GM23338 (cell line): ENCODE data around the gene NXF1. TPM values are rescaled to one million over a fixed set of nuclear protein-coding genes. Genes with fewer than 3 reads are reported as not detected.

Experiments
- ATAC-seq: fragments of 200-7000 bp; cut with Tn5 transposase; 3 replicates; pipeline ENCODE4 v1.9.1; 2020
- DNase-seq: peaks from one replicate; pipeline ENCODE4 v3.0.0-alpha.2; 2015; ENCODE audit warnings: low spot score
- H2AFZ ChIP-seq: fragments of 200-600 bp; sonication (generic); 2 replicates; pipeline ENCODE4 v1.8.0; 2016; ENCODE audit warnings: antibody characterized with exemption, mild to moderate bottlenecking, moderate library complexity
- H3F3A ChIP-seq: fragments of 200-600 bp; sonication (generic); replicated peaks from 2 replicates; pipeline ENCODE4 v1.8.0; 2017; ENCODE audit warnings: antibody characterized with exemption, mixed run types, low read depth
- H3K27ac ChIP-seq: fragments of 200-600 bp; sonication (generic); 2 replicates; pipeline ENCODE4 v1.6.1; 2016; ENCODE audit warnings: low read depth
- H3K27me3 ChIP-seq: fragments of 200-600 bp; sonication (generic); 2 replicates; pipeline ENCODE4 v1.8.0; 2016; ENCODE audit warnings: mild to moderate bottlenecking, mixed run types, moderate library complexity; ENCODE audit not compliant: insufficient read depth
- H3K36me3 ChIP-seq: fragments of 200-600 bp; sonication (generic); 2 replicates; pipeline ENCODE4 v1.8.0; 2016; ENCODE audit warnings: mild to moderate bottlenecking; ENCODE audit not compliant: insufficient read depth
- H3K4me1 ChIP-seq: fragments of 200-600 bp; sonication (generic); 2 replicates; pipeline ENCODE4 v1.8.0; 2016; ENCODE audit warnings: mild to moderate bottlenecking, moderate library complexity; ENCODE audit not compliant: insufficient read depth
- H3K4me2 ChIP-seq: fragments of 200-600 bp; sonication (generic); 2 replicates; pipeline ENCODE4 v1.7.1; 2017; ENCODE audit warnings: mixed run types
- H3K4me3 ChIP-seq: fragments of 200-600 bp; sonication (generic); 2 replicates; pipeline ENCODE4 v1.6.1; 2016; ENCODE audit warnings: mixed run types
- H3K79me2 ChIP-seq: fragments of 200-600 bp; sonication (generic); replicated peaks from 2 replicates; pipeline ENCODE4 v1.8.0; 2017; ENCODE audit warnings: mild to moderate bottlenecking; ENCODE audit not compliant: insufficient read depth
- H3K9me2 ChIP-seq: fragments of 200-600 bp; sonication (generic); 2 replicates; pipeline ENCODE4 v1.8.0; 2017; ENCODE audit not compliant: insufficient read depth
- H4K20me1 ChIP-seq: fragments of 200-600 bp; sonication (generic); replicated peaks from 2 replicates; pipeline ENCODE4 v1.8.0; 2017; ENCODE audit warnings: mild to moderate bottlenecking; ENCODE audit not compliant: insufficient read depth
- H3K27ac Mint-ChIP-seq: 2 replicates; pipeline ENCODE4 v1.8.0; 2020; ENCODE audit warnings: inconsistent platforms, mild to moderate bottlenecking, moderate library complexity, mixed read lengths
- H3K27me3 Mint-ChIP-seq: 3 replicates; pipeline ENCODE4 v1.8.0; 2022; ENCODE audit warnings: low read depth, mild to moderate bottlenecking, moderate library complexity, mixed read lengths, inconsistent platforms; ENCODE audit not compliant: insufficient read depth, poor library complexity
- H3K36me3 Mint-ChIP-seq: 3 replicates; pipeline ENCODE4 v1.8.0; 2021; ENCODE audit warnings: low read depth, mild to moderate bottlenecking, inconsistent platforms, moderate library complexity, mixed read lengths
- H3K4me1 Mint-ChIP-seq: 3 replicates; pipeline ENCODE4 v1.8.0; 2020; ENCODE audit warnings: mild to moderate bottlenecking, inconsistent platforms, mixed read lengths
- H3K4me3 Mint-ChIP-seq: 3 replicates; pipeline ENCODE4 v1.8.0; 2021; ENCODE audit warnings: moderate library complexity, mild to moderate bottlenecking, inconsistent platforms, mixed read lengths
- H3K9me3 Mint-ChIP-seq: 3 replicates; pipeline ENCODE4 v1.8.0; 2020; ENCODE audit warnings: moderate library complexity, mild to moderate bottlenecking, inconsistent platforms, mixed read lengths
- CTCF ChIP-seq, 2 experiments: fragments of 200-600 bp in 1 of 2; sonication (generic) in 1 of 2; conservative IDR thresholded peaks; 2 replicates each; pipeline versions ENCODE4 v1.5.1 to v1.6.1; 2016 to 2017; ENCODE audit warnings: antibody characterized with exemption in 2 of 2, low read depth in 2 of 2, mild to moderate bottlenecking in 2 of 2, moderate library complexity in 1 of 2
- ETS1 ChIP-seq: IDR thresholded peaks from 2 replicates; pipeline ENCODE4 v1.6.1; 2016; ENCODE audit warnings: antibody characterized with exemption
- EZH2 ChIP-seq: fragments of 200-600 bp; sonication (generic); IDR thresholded peaks from one replicate; pipeline ENCODE4 v1.8.0; 2017; ENCODE audit warnings: antibody characterized with exemption, mild to moderate bottlenecking, low read depth; ENCODE audit not compliant: unreplicated experiment
- JUNB ChIP-seq: IDR thresholded peaks from one replicate; pipeline ENCODE4 v1.6.1; 2016; ENCODE audit warnings: antibody characterized with exemption; ENCODE audit not compliant: unreplicated experiment
- POLR2AphosphoS5 ChIP-seq: IDR thresholded peaks from 2 replicates; pipeline ENCODE4 v1.6.1; 2016; ENCODE audit warnings: antibody characterized with exemption, low read depth
- REST ChIP-seq: IDR thresholded peaks from one replicate; pipeline ENCODE4 v1.6.1; 2018; ENCODE audit warnings: antibody characterized with exemption; ENCODE audit not compliant: unreplicated experiment
- STAT1 ChIP-seq: IDR thresholded peaks from one replicate; pipeline ENCODE4 v1.6.1; 2016; ENCODE audit warnings: antibody characterized with exemption; ENCODE audit not compliant: unreplicated experiment
- ZNF114 ChIP-seq: fragments of 250-450 bp; sonication (Bioruptor Pico); IDR thresholded peaks from 2 replicates; pipeline ENCODE4 v1.5.0; 2020; ENCODE audit warnings: mild to moderate bottlenecking, moderate library complexity
- ZNF462 ChIP-seq: fragments of 250-450 bp; sonication (Bioruptor Pico); IDR thresholded peaks from 2 replicates; pipeline ENCODE4 v1.5.0; 2020; ENCODE audit warnings: mild to moderate bottlenecking, moderate library complexity
- polyA plus RNA-seq: library from polyadenylated mRNA; unstranded; fragments of >200 nt; fragmentation: Nextera tagmentation; extraction: Ambion mirVana; gene quantifications from 2 replicates; pipeline ENCODE4 v1.2.1, GENCODE V29; 2016
- total RNA-seq: library from RNA; depleted of rRNA; stranded (reverse); fragments of >200 nt; shearing (Covaris generic); gene quantifications from 2 replicates; pipeline ENCODE4 v1.2.3, GENCODE V29; 2014

NXF1 gene
- total and polyA plus RNA-seq, 2 experiments from 2014 or later = 31.7 to 31.8 TPM

- DNase-seq (no peak), ATAC-seq (no peak)
- Mint-ChIP-seq H3K9me3 (no peaks in the 10 kb centered on the region), H3K4me1 (peaks cover 10% of the 10 kb centered on the region), H3K36me3 (no peaks in the 10 kb centered on the region), H3K27ac (no peak overlapping the region), H3K27me3 (peaks cover 4% of the 10 kb centered on the region), H3K4me3 (no peak overlapping the region)
- peaks cover 9% of the 10 kb centered on the region; the same call in 1 of the 2 replicates for H3K4me1 ChIP-seq
- no peak overlapping the region for H2AFZ ChIP-seq
- no peak overlapping the region for H3K4me3 ChIP-seq
- TF ChIP-seq ZNF462 (CRISPR knock-in tag) (no peak), ZNF114 (no peak), EZH2 (no peak), JUNB (no peak), POLR2AphosphoS5 (no peak)
- no peaks in the 10 kb centered on the region for H3K79me2 ChIP-seq
- H3K27ac ChIP-seq = no peak overlapping the region
- no peaks in the 10 kb centered on the region for H3K36me3 ChIP-seq
- no peak overlapping the region for H3K4me2 ChIP-seq
- no peaks in the 10 kb centered on the region for H4K20me1 ChIP-seq
- no peaks in the 10 kb centered on the region for H3K27me3 ChIP-seq
- H3K9me2 ChIP-seq = no peaks in the 10 kb centered on the region
- peaks cover 12% of the 10 kb centered on the region; the same call in 1 of the 2 replicates for H3F3A ChIP-seq
Observed at GRCh38 chr11:62810748-62811147, 5.5 kb upstream of the NXF1 start.

- ATAC-seq (no peak), DNase-seq (no peak)
- Mint-ChIP-seq H3K9me3 (no peaks in the 10 kb centered on the region), H3K4me3 (peak overlapping the region; percentile 97), H3K27ac (no peak overlapping the region), H3K36me3 (peaks cover 21% of the 10 kb centered on the region), H3K27me3 (peaks cover 6% of the 10 kb centered on the region), H3K4me1 (peaks cover 18% of the 10 kb centered on the region)
- Histone ChIP-seq H4K20me1 (peaks cover 10% of the 10 kb centered on the region), H3K36me3 (peaks cover 13% of the 10 kb centered on the region; the same call in 1 of the 2 replicates), H2AFZ (peak overlapping the region; percentile 98; the same call in 1 of the 2 replicates), H3K79me2 (peaks cover 27% of the 10 kb centered on the region), H3K27ac (0 out of 2 replicates have a peak overlapping the region, but pooled peaks have one; percentile 92), H3F3A (peaks cover 12% of the 10 kb centered on the region), H3K4me3 (peak overlapping the region; percentile 73), H3K27me3 (no peaks in the 10 kb centered on the region), H3K9me2 (no peaks in the 10 kb centered on the region), H3K4me2 (peak overlapping the region; percentile 94), H3K4me1 (peaks cover 14% of the 10 kb centered on the region; the same call in 1 of the 2 replicates)
- TF ChIP-seq ZNF114 (no peak), REST (no peak), CTCF (conservative IDR thresholded peaks at IDR 0.05; ENCODE audit: low read depth in 2 of 2) (no peak), JUNB (no peak), STAT1 (no peak), ETS1 (no peak)
Observed at GRCh38 chr11:62806611-62807121, 1.4 kb upstream of the NXF1 start.
